ENCODE measurements around the gene ZNF319. TPM values are rescaled to one million over a fixed set of nuclear protein-coding genes. Genes with fewer than 3 reads are reported as not detected.

The ZNF319 gene
- total RNA-seq, 2 experiments from 2014 or later: 5.6 to 7.0 TPM

- H3K36me3 Mint-ChIP-seq (ENCODE audit: low read depth): no peaks in the 10 kb centered on the region
- ChIA-PET CTCF (interaction anchor here (1.2 kb wide), 1 partner anchor 25 kb away, joined by 3 read pairs; no protein-coding TSS in a partner anchor), POLR2A (no interaction called here)
- no peak for TF ChIP-seq CTCF (IDR thresholded peaks at IDR 0.05)
- H3K9me3 Mint-ChIP-seq: no peaks in the 10 kb centered on the region
- no peak overlapping the region for H3K27ac Mint-ChIP-seq
- DNase-seq: no peak
- no peak overlapping the region for H3K4me3 Mint-ChIP-seq
- no peaks in the 10 kb centered on the region for H3K4me1 Mint-ChIP-seq (ENCODE audit: low read depth)
- no peaks in the 10 kb centered on the region for H3K27me3 Mint-ChIP-seq
- no peak for ATAC-seq
- intact Hi-C loops (cut with micrococcal nuclease): no loop called here
Observed at GRCh38 chr16:57956270-57956808, 44.1 kb downstream of the ZNF319 start.

- no peaks in the 10 kb centered on the region for H3K36me3 Mint-ChIP-seq (ENCODE audit: low read depth)
- ChIA-PET POLR2A (no interaction called here), CTCF (no interaction called here)
- H3K4me3 Mint-ChIP-seq: no peak overlapping the region
- no peaks in the 10 kb centered on the region for H3K27me3 Mint-ChIP-seq
- TF ChIP-seq CTCF (IDR thresholded peaks at IDR 0.05): no peak
- no peaks in the 10 kb centered on the region for H3K9me3 Mint-ChIP-seq
- intact Hi-C loops (cut with micrococcal nuclease): no loop called here
- H3K27ac Mint-ChIP-seq: no peak overlapping the region
- DNase-seq (no peak), ATAC-seq (no peak)
- no peaks in the 10 kb centered on the region for H3K4me1 Mint-ChIP-seq (ENCODE audit: low read depth)
Observed at GRCh38 chr16:57955572-57956188, 44.8 kb downstream of the ZNF319 start.

- POLR2A ChIA-PET: no interaction called here
- CTCF ChIA-PET: no interaction called here
- H3K36me3 Mint-ChIP-seq (ENCODE audit: low read depth): no peaks in the 10 kb centered on the region
Observed at GRCh38 chr16:57953857-57954256, 46.6 kb downstream of the ZNF319 start.

GRCh38 chr16:57952909-57953308 is 47.6 kb downstream of the ZNF319 start:
- DNase-seq: no peak
- intact Hi-C loops (cut with micrococcal nuclease): no loop called here
- TF ChIP-seq CTCF (IDR thresholded peaks at IDR 0.05): no peak
- no peak for ATAC-seq
- no peaks in the 10 kb centered on the region for H3K36me3 Mint-ChIP-seq (ENCODE audit: low read depth)
- CTCF ChIA-PET: no interaction called here
- H3K9me3 Mint-ChIP-seq: no peaks in the 10 kb centered on the region
- H3K4me3 Mint-ChIP-seq: no peak overlapping the region
- POLR2A ChIA-PET: no interaction called here
- H3K27ac Mint-ChIP-seq: no peak overlapping the region
- H3K27me3 Mint-ChIP-seq: no peaks in the 10 kb centered on the region
- no peaks in the 10 kb centered on the region for H3K4me1 Mint-ChIP-seq (ENCODE audit: low read depth)

More at GRCh38 chr16:57953857-57954256, 46.6 kb downstream of the ZNF319 start:
- intact Hi-C loops (cut with micrococcal nuclease): no loop called here
- Mint-ChIP-seq H3K4me3 (no peak overlapping the region), H3K9me3 (no peaks in the 10 kb centered on the region), H3K4me1 (ENCODE audit: low read depth) (no peaks in the 10 kb centered on the region), H3K27ac (no peak overlapping the region), H3K27me3 (no peaks in the 10 kb centered on the region)
- no peak for ATAC-seq
- TF ChIP-seq CTCF (IDR thresholded peaks at IDR 0.05): no peak
- no peak for DNase-seq

GRCh38 chr16:57951204-57951960 is 49.1 kb downstream of the ZNF319 start:
- no peak for DNase-seq
- Mint-ChIP-seq H3K27ac (no peak overlapping the region), H3K4me3 (no peak overlapping the region), H3K9me3 (no peaks in the 10 kb centered on the region), H3K27me3 (no peaks in the 10 kb centered on the region), H3K36me3 (ENCODE audit: low read depth) (no peaks in the 10 kb centered on the region), H3K4me1 (ENCODE audit: low read depth) (no peaks in the 10 kb centered on the region)
- no peak for TF ChIP-seq CTCF (IDR thresholded peaks at IDR 0.05)
- ChIA-PET POLR2A (no interaction called here), CTCF (no interaction called here)
- intact Hi-C loops (cut with micrococcal nuclease): no loop called here
- no peak for ATAC-seq
